H1 (cell line): ENCODE measurements around the gene JPH3. TPM values are rescaled to one million over a fixed set of nuclear protein-coding genes. Genes with fewer than 3 reads are reported as not detected.

Experiments
- JUN ChIP-seq: IDR thresholded peaks from 2 replicates; pipeline ENCODE4 v1.6.1; 2011; ENCODE audit warnings: low read depth, mild to moderate bottlenecking, improper control_type of control experiment, low read length
- SIN3A ChIP-seq, 2 experiments: IDR thresholded peaks in 1 of 2; conservative IDR thresholded peaks in 1 of 2; 2 replicates each; pipeline ENCODE4 v1.6.1; 2011 to 2012; ENCODE audit warnings: low read length in 2 of 2, improper control_type of control experiment in 1 of 2, low read depth in 1 of 2, mild to moderate bottlenecking in 1 of 2
- SUZ12 ChIP-seq: fragments of 200-600 bp; sonication (generic); IDR thresholded peaks from 2 replicates; pipeline ENCODE4 v1.6.1; 2012; ENCODE audit warnings: mild to moderate bottlenecking, inconsistent platforms, low read length, moderate library complexity, mixed read lengths
- polyA plus RNA-seq, 7 experiments: library from polyadenylated mRNA; depleted of rRNA in 3 of 7; stranded (reverse) in 5 of 7; unstranded in 2 of 7; fragments of >200 nt in 5 of 7; fragments of 200-250 nt in 2 of 7; gene quantifications; 1 replicate in 5 of 7; 2 replicates in 1 of 7; 4 replicates in 1 of 7; pipeline versions ENCODE4 v1.2.1 to v1.2.3, GENCODE V29; 2011 to 2013; ENCODE audit warnings: missing spikeins in 2 of 7, mixed read lengths in 2 of 7
- total RNA-seq: library from RNA; stranded (reverse); fragmentation: NEBNext Ultra II Directional; extraction: Animal tissue kit (Norgen Biotek cat#: 25700); gene quantifications from 2 replicates; pipeline ENCODE4 v1.2.1, GENCODE V29; 2021

Gene JPH3
- total and polyA plus RNA-seq, 2 of the 8 experiments (the other 6 are each of a cell fraction or from before 2014, with no cell fraction given): 10.3 to 28.3 TPM

DNA sequence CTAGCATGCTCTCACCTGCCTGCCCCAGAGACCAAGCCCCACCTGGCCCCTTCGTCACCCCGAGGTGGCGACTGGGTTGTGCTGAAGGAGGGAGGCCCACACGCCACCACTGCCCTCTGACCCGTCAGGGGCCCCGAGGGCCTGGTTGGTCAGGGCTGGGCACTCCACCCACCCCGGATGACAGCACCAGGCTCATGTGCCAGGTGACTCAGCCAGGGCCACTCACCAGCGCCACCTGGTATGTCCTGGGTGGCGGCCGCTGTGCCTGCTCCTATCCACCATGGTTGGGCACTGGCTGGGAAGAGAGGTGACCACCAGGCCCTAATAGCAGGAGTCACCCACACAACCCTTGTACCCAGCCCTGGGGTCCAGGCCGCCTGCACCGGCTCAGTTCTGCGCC lies 68.9 kb downstream of the JPH3 start (continued):
- TF ChIP-seq SIN3A (conservative IDR thresholded peaks at IDR 0.05 in 1 of 2, IDR thresholded peaks at IDR 0.05 in 1 of 2; ENCODE audit: low read depth in 1 of 2, low read length in 2 of 2) (no peak), SUZ12 (no peak), JUN (no peak)
